AG10803 (cell line): ENCODE measurements around the gene NPIPA2.
"Not testable (repeated sequence)": the region's sequence is repeated elsewhere in the genome, so short reads cannot be mapped to it uniquely, and the experiment has no call there.

Experiments
- DNase-seq: peaks from one replicate; pipeline ENCODE4 v3.0.0; 2010; ENCODE audit warnings: low read depth
- H3K4me3 ChIP-seq: 2 replicates; pipeline ENCODE4 v1.5.1; 2011; ENCODE audit warnings: mild to moderate bottlenecking, low read length, control low read depth

The NPIPA2 gene

DNA sequence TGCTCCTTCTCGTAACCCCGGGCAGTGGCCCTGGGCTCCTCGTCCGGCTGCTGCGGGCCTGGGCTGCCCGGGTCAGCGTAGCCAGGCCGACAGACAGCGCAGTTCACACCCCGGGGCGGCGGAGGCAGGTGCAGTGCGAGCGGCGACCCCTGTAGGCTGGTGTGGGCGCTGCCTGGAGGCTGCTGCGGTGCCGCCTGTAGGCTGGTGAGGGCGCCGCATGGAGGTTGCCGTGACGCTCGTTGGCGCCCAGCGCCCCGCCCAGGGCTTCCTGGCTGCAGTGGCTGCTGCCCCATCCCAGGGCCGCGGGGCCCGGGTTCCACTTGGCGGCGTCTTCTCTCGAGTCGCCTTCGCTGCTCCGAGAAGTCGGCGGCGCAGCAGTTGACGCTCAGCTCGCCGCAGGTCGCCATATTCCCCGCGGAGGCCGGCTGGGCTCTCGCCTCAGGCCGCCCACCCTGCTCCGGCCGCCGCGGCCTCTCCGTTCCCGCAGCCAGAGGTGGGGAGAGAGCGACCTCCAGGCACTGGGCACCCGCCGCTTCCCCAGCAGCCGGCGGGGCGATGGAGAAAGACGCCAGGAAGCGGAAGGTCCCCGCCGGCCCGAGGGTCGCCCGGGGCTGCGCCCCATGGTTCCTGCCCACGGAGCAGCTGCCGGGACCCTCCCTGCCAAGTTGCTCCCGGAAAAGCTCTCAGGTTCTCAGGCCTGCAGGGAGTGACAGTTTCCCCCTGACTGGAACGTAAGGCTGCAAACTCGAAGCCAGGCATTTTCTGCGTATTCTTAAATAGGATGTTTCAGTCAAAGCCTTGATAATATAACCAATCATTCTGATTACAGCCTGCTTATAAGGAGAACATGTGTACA lies at the start of gene NPIPA2:
Gene NPIPA2 (plus strand): TSS at position 261 of the 856 bp plus-strand sequence. CDS start 5,533 bp downstream, outside the sequence.
- H3K4me3 ChIP-seq, DNase-seq: not testable (repeated sequence)

DNA sequence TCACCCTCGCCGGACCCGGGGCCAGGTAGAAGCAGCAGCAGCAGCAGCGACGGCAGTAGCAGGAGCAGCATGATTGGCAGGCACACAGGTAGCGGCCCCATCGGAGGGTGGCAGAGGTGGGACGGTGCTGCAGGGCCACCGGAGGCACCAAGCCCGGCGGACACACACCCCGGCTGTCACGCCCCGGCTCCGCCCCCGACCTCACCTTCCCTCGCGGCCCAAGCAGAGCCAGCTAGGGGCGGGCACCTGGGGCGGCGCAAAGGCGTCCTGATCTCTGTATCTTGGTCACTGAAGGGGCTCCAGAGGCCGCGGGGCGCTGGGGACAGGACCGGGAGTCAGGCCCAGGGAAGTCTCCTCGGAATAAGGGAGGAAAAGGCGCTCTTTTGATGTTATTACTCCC lies 48.2 kb upstream of the NPIPA2 start, which contains the start of gene PLA2G10:
Gene PLA2G10 (minus strand): TSS at position 180 of the 400 bp plus-strand sequence. CDS start 79 bp downstream, at position 101.
- not testable (repeated sequence) for H3K4me3 ChIP-seq, DNase-seq

DNA sequence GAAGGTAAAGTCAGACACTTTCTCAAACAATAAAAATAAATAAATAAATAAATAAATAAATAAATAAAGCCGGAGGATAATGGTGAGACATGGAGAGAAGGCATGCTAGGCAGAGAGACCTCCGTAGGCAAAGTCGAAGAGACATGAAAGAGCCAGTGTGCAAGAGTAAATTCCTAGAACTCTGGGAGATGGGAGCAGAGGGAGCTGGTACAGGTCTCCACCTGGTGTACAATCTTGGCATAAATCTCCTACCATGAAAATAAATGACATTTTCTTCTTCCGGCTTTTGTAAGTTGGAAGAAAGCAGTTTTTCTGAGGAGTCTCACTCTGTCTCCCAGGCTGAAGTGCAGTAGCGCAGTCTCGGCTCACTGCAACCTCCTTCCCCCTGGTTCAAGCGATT lies 40.5 kb upstream of the NPIPA2 start:
- not testable (repeated sequence) for H3K4me3 ChIP-seq, DNase-seq

DNA sequence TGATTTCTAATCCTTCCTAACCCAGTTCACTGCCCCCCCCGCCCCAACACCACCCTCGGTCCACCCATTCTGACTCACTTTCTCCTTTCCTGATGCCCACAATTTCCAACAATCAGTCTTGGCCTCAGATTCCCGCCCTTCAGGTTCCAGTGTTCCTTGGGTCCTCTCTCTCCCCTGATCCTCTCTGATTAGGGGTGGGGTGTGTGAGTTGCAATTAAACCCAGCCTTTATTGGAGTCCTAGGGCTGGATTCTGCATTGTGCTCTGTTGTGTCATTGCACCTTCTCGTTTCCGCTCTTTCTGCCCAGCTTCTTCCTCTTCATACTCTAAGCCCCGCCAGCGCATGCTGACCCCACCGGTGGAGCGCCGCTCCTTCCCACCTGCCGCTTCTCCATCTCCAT lies 39.7 kb upstream of the NPIPA2 start:
- not testable (repeated sequence) for H3K4me3 ChIP-seq, DNase-seq

DNA sequence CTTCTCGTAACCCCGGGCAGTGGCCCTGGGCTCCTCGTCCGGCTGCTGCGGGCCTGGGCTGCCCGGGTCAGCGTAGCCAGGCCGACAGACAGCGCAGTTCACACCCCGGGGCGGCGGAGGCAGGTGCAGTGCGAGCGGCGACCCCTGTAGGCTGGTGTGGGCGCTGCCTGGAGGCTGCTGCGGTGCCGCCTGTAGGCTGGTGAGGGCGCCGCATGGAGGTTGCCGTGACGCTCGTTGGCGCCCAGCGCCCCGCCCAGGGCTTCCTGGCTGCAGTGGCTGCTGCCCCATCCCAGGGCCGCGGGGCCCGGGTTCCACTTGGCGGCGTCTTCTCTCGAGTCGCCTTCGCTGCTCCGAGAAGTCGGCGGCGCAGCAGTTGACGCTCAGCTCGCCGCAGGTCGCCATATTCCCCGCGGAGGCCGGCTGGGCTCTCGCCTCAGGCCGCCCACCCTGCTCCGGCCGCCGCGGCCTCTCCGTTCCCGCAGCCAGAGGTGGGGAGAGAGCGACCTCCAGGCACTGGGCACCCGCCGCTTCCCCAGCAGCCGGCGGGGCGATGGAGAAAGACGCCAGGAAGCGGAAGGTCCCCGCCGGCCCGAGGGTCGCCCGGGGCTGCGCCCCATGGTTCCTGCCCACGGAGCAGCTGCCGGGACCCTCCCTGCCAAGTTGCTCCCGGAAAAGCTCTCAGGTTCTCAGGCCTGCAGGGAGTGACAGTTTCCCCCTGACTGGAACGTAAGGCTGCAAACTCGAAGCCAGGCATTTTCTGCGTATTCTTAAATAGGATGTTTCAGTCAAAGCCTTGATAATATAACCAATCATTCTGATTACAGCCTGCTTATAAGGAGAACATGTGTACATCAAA lies 38.9 kb upstream of the NPIPA2 start, which contains the start of gene NPIPA3:
Gene NPIPA3 (plus strand): TSS at position 256 of the 856 bp plus-strand sequence. CDS start 5,533 bp downstream, outside the sequence.
- H3K4me3 ChIP-seq, DNase-seq: not testable (repeated sequence)

DNA sequence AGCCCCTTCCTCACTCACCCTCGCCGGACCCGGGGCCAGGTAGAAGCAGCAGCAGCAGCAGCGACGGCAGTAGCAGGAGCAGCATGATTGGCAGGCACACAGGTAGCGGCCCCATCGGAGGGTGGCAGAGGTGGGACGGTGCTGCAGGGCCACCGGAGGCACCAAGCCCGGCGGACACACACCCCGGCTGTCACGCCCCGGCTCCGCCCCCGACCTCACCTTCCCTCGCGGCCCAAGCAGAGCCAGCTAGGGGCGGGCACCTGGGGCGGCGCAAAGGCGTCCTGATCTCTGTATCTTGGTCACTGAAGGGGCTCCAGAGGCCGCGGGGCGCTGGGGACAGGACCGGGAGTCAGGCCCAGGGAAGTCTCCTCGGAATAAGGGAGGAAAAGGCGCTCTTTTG lies 9.1 kb upstream of the NPIPA2 start:
- not testable (repeated sequence) for DNase-seq, H3K4me3 ChIP-seq

DNA sequence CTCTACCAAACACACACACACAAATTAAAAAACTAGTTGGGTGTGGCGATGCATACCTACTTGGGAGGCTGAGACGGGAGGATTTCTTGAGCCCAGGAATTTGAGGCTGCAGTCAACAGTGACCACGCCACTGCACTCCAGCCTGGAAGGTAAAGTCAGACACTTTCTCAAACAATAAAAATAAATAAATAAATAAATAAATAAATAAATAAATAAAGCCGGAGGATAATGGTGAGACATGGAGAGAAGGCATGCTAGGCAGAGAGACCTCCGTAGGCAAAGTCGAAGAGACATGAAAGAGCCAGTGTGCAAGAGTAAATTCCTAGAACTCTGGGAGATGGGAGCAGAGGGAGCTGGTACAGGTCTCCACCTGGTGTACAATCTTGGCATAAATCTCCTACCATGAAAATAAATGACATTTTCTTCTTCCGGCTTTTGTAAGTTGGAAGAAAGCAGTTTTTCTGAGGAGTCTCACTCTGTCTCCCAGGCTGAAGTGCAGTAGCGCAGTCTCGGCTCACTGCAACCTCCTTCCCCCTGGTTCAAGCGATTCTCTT lies 1.4 kb upstream of the NPIPA2 start:
- DNase-seq, H3K4me3 ChIP-seq: not testable (repeated sequence)

DNA sequence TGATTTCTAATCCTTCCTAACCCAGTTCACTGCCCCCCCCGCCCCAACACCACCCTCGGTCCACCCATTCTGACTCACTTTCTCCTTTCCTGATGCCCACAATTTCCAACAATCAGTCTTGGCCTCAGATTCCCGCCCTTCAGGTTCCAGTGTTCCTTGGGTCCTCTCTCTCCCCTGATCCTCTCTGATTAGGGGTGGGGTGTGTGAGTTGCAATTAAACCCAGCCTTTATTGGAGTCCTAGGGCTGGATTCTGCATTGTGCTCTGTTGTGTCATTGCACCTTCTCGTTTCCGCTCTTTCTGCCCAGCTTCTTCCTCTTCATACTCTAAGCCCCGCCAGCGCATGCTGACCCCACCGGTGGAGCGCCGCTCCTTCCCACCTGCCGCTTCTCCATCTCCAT lies 539 bp upstream of the NPIPA2 start:
- DNase-seq, H3K4me3 ChIP-seq: not testable (repeated sequence)

DNA sequence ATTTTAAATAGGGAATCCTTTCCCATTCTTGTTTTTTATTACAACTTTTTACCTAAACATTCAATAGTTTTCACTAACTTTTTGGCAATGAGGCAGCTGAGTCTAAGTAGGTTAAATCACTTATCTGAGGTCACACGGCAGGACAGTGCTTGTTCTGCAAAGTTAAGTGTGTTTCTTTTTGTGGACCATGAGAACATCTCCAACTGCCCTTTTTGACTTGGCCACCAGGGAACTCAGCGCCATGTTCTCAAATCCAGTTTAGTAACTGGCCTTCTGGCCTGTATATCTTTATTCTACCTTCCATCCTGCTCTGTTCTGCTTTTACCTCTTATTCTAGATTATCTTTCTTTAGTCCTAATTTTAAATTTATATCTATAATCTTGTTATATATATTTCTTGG lies 31.3 kb downstream of the NPIPA2 start:
- not testable (repeated sequence) for H3K4me3 ChIP-seq, DNase-seq

DNA sequence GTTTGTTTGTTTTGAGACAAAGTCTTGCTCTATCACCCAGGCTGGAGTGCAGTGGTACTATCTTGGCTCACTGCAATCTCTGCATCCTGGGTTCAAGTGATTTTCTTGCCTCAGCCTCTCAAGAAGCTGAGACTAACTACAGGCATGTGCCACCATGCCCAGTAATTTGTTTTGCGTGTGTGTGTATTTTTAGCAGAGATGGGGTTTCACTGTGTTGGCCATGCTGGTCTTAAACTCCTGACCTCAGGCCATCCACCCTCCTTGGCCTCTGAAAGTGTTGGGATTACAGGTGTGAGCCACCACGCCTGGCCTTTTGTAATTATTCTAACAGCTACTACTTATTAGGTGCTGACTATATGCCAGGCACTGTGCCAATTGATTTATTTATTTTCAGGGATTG lies 33.3 kb downstream of the NPIPA2 start:
- H3K4me3 ChIP-seq, DNase-seq: not testable (repeated sequence)

DNA sequence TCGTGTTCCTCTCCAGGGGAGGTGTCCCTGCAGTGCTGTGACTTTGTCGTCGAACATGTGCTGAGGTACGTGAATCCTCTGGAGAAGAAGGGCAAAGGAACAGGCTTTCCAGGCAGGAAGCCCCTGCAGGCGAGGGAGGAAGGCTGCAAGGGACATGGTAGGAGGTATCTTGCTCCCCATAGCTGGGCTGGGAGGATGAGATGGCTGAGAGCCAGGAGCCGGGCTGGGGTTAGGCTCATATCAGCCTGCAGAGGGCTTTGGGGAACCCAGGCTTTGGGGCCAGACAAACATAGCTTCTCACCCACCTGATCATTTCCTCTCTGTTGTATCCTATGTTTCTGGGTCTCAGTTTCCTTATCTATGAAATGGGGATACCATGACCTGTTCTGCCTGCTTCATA lies 34.4 kb downstream of the NPIPA2 start:
- H3K4me3 ChIP-seq, DNase-seq: not testable (repeated sequence)

DNA sequence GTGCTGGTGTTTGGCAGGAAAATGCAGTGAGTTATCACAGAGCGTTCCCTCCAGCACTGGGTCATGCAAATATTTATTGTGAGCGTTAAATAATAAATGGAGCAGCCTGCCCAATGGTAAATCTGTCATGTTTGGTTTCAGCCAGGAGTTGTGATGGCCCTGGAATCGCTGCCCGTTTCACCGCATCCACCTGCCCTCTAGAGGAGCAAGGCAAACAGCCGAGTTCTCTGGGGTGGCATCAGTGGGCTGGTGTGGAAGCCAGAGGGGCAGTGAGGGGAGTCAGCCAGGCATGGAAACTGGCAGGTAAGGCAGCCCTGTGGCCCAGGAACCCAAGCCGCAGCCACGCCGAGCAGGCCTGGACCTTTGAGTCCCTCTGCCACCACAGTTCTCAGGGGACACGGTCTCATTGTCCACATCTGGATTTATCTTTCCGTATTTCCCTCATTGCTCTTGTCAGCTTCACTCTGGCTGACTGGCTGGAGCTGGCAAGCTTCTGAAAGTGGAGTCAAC lies 37.1 kb downstream of the NPIPA2 start:
- not testable (repeated sequence) for DNase-seq, H3K4me3 ChIP-seq

DNA sequence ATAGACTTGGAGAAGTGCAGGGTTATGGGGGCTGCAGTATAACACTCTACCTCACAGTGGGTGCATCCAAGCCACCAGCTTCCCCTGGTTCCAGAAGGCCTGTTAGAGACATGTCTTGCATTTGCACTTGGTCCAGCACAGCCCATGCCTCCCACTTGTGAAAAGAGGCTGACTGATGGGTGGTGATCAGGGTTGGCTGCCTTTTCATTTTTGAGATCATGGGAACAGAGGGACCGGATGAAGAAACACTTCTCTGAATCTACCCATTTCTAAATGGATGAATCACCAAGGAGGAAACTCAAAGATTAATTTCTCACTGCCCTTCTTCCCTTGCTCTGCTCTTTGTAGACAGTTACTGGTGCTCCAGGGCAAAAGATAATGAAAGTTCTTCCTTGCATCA lies 43.8 kb downstream of the NPIPA2 start:
- not testable (repeated sequence) for DNase-seq, H3K4me3 ChIP-seq

DNA sequence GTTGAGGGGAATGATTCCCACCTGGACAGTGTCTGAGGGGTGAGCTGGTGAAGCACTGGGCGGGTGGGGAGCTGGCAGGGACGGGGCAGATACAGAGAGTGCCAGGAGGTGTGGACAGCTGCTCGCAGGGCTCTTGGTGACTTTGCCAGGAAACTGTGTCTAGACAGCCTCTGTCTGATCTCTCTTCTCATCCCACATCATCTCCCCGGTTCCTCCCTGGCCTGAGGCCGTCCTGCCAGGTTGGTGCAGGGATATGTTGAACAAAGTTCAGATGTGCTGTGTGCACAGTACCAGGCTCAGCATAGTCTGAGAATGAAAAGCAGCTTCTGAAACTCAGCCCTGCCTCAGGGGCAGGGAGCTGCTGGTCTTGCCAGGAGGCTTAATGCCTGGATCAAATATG lies 47.2 kb downstream of the NPIPA2 start:
- DNase-seq, H3K4me3 ChIP-seq: not testable (repeated sequence)

DNA sequence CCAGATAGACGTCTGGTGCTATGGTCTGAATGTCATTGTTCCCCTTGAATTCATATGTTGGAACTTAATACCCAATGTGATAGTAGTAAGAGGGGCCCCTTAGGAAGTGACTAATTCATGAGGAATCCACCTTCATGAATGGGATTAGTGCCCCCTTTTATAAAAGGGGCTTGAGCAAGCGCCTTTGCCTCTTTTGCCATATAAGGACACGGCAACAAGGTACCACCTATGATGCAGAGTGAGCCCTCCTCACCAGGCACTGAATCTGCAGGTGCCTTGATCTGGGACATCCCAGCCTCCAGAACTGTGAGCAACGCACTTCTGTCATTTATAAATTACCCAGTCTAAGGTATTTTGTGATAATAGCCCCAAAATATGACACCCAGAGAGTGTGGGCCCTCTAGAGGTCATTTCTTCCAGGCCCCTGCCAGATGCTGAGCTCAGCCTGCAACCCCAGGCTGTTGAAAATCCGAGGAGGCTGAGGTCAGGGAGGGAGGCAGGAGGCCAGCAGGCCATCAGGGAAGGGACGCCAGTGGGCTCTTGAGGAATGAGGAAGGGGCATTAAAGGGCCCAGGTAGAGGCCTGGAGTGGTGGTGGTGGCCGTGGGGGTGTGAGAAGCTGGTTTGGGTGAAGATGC lies 48.1 kb downstream of the NPIPA2 start:
- H3K4me3 ChIP-seq, DNase-seq: not testable (repeated sequence)

DNA sequence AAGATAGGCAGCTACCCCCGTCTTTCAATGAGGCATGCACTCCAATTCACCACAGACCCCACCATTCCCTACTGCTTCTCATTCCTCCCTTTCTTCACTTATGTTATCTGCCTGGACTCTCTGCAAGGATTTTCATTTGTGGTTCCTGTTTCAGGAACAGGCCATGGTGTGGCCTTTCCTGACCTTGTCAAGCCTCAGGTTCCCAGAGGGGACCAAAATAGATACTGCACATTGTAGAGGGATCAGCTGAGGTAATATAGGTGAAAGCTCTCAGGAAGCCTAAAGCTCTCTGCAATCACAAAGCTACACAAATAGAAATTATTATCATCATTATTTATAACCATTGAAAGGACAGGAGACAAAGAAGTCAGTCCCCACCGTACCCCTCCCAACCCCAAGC lies 50.6 kb downstream of the NPIPA2 start:
- not testable (repeated sequence) for H3K4me3 ChIP-seq, DNase-seq

DNA sequence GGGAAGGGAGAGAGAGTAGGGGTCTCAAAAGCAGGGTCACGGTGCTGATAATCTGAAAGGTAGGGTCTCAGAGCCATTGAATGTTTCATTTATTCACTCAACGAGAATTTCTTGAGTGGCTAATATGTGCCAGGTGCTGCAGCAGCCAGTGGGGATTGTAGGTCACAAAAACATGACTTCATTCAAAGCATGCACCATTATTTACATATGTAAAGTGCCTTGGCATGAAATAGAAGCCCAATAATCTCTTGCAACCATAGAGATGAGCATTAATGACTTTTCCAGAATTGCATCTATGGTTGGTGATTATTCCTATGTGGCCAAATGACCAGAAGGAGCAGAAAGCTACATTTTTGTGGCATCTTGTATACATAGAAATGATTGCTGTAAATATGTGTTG lies 55.2 kb downstream of the NPIPA2 start:
- not testable (repeated sequence) for DNase-seq, H3K4me3 ChIP-seq

DNA sequence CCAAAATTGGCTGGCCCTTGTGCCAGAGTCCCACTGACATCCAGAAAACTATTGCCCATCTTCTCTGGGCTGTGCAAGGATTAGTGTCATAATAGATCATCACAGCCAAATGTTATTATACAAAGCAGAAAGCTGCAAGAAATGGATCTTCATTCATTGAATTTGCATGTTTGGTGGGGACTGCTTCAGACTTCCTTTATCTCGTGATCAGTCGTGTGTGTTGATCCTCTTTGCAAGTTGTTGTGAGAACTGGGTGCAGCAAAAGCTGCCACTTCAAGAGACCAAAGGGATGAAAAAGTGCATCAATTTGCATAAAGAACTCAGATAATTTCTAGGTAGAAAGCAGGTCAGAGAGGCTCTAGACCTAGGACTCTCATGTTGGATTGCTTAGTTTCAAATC lies 61.2 kb downstream of the NPIPA2 start:
- not testable (repeated sequence) for DNase-seq, H3K4me3 ChIP-seq

DNA sequence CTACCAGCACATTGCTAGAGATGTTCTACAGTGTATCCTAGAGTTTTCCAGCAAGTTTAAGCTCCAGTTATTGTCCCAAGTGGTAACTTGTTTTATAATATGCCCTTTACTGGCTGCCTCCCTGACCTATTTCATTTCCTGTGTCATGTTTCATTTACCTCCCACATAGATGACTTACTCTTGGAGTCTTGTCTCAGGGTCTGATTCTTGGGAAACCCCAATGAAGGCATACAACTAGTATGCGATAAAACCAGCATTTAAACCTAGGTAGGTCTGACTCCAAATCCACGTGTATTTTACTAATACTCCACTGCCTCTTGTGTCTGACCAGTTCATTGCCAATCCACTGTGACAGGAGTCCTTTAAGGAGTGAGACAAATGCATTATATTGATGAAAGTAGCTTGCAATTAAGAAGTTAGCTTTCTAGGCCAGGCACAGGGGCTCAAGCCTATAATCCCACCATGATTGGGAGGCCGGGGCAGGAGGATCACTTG lies 64.9 kb downstream of the NPIPA2 start:
- H3K4me3 ChIP-seq, DNase-seq: not testable (repeated sequence)
